HL-60/S4 treated with retinoic acid at 250 ng/mL for 4 days and 3 days (cell line): ENCODE results near the gene TOMM20L.
"Not testable (repeated sequence)": the region's sequence is repeated elsewhere in the genome, so short reads cannot be mapped to it uniquely, and the experiment has no call there.

ENCODE experiments used
- in situ Hi-C: fragments of 300-500 bp; cut with MboI; formaldehyde crosslinking; loops from 2 replicates; pipeline ENCODE4 v1.7.0; 2022; ENCODE audit warnings: low sequenced_read_pairs

Gene TOMM20L

DNA sequence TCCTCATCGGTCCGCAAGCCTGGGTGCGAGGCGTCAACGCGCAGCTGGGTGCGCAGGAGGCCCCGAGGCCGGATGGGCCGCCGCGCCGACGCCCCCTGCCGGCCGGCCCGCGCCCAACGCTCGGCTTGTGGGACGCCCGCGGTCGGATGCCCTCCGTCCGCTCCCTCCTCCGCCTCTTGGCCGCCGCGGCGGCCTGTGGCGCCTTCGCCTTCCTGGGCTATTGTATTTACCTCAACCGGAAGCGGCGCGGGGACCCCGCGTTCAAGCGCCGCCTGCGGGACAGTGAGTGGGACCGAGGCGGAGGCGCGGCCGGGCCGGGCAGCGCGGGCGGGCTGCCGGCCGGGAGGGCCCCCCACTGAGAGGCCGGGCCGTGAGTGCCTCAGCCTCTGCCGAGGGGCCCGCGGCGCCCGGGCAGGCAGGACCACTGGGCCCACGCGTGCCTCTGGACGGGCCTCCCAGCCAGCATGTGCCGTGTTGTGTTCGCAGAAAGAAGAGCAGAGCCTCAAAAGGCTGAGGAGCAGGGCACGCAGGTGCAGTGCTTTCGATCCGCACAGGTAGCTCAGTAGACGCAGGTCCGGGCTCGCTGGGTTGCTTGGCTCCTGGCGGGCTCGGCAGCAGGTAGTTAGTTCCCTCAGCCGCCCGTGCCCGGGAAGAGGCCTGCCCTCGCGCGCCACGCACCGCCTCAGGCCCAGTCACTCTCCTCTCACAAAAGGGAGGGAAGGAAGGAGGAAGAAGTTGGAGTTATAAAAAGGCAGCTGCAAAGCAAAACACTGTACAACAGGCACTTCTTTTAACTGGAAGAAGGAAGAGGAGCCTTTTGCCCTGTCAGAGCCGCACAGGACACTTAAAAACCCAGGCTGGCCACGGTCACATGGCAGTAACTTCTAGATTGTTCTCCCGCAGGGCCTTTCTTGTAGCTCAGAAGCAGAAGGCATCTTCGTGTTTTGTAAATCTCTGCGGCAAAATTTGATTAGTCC, at the start of gene TOMM20L:
TSS of gene TOMM20L (plus strand) at position 119 of the 977 bp plus-strand sequence. CDS start at position 147, 28 bp downstream.
- in situ Hi-C loops: no loop called here

DNA sequence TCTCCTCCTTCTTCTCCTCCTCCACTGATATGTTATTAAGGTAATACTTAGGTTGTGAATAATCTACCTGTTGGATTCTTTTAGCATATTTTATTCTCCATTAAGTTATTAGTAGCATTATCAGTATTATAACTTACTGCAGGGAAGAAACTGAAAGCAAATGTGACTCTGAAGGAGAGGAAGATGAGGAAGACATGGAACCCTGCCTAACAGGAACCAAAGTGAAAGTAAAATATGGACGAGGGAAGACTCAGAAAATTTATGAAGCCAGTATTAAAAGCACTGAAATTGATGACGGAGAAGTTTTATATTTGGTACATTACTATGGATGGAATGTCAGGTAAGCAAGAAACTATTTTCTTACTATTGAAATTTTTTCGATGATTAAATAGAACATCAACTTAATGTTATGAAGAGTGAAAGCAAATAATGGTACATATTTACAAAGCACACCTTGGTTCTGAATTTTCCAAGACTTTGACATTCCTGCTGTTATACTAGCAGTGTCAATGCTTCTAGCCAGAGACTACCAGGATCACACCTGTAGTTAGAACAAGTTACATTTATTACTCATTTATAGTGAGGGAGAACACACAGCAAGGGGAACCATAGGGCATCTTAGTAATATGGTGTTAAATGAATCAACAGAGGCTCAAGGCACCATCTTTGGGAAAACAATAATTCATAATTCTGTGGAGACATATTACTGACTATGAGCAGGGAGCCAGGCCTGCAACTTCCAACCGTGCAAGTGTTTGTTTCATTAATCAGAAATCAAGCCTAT, 42.0 kb upstream of the TOMM20L start:
- in situ Hi-C loops: no loop called here

DNA sequence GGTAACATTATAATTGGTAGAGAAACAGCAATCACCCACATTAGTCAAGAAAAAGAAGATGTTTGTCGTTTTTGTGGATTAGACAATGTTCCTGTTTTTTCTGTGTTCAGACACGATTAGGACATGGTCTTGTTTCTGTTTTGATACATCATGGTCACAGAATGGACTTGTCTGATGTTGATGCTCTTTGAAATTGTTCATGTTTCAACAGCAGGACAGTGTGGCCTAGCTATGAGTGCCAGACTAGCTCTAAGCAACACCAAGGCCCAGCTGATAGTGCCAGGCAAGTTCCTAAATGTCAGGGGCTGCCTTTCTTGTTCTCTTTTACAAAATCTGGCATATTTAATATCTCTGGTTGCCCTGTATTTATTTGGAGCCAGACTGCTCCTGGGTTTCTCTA, 40.9 kb upstream of the TOMM20L start:
- in situ Hi-C loops: no loop called here

DNA sequence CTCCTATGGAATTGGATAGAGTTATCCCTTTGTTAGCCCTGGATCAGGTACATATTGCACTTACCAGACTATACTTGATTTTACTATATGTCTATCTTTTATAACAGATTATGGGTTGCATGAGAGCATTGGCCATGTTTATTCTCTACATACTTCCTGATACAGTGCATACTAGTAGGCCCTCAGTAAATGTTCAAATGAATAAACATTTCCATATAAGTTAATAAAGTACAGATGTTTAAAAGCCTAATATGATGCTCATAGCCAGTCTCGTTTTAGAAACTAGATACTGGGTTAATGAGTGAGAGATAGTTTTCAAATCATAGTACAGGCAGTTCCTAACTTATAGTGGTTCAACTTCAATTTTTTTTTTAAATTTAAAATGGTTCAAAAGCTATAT, 39.5 kb upstream of the TOMM20L start:
- in situ Hi-C loops: no loop called here

DNA sequence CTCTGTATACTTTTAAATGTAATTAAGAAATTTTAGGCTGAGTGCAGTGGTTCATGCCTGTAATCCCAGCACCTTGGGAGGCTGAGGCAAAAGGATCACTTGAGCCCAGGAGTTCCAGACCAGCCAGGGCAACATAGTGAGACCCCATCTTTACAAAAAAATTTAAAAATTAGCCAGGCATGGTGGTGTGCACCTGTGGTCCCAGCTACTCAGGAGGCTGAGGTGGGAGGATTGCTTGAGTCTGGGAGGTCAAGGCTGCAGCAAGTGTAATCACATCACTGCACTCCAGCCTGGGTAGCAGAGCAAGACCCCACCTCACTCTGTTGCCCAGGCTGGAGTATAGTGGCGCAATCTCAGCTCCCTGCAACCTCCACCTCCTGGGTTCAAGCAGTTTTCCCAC, 33.5 kb upstream of the TOMM20L start:
- in situ Hi-C loops: not testable (repeated sequence)

DNA sequence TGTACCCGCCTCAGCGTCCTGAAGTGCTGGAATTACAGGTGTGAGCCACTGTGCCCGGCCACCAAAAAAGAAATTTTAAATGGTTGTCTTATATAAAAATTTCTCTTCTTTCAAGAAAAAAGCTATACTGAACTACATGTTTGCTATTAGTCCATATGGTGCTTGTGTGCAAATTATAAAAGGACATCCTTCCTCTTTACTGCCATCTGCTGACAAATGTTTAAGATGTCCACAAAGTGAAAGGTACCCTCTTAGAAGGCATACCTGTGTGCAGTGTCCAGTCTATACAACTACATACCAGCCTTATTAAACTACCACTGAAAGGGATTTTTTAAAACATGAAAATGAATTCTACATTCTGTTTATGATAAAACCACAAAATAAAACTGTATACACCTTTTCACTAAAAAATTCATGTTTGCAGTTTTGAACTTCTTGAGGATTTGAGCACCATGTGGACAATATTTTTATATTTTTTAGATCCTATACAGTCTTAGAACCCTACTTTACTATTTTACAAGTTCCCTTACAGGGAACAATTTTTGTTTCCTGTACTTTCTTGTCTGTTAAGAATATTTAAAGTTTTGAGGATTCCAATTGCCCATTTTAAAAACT, 32.8 kb upstream of the TOMM20L start:
- in situ Hi-C loops: no loop called here

DNA sequence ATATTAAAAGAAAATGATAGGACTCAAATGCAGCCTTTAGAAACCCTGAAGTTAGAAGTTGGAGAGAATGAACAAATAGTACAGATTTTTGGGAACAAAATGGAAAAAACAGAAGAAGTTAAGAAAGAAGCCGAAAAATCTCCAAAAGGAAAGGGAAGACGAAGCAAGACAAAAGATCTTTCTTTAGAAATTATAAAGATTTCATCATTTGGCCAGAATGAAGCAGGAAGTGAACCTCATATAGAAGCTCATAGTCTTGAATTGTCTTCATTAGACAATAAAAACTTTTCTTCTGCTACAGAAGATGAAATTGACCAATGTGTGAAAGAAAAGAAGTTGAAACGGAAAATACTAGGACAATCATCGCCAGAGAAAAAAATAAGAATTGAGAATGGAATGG, 31.4 kb upstream of the TOMM20L start:
- in situ Hi-C loops: no loop called here

DNA sequence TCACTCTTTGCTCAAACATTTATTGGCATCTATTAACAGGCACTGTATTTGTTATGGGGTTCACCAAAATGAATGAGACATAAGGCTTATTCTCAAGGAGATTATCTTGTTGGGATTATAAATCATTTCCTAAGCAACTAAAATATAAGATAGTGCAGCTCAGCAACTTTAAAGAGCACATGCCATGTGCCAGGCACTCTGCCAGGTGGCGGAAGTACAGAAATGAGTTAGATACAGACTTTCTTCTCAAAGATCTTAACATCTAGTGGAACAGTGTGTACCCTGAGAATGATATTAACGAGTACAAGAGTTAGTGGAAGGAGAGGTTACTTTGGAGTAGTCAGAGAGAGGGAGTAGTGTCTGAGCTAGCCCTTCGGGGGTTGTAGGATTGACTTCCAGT, 28.4 kb upstream of the TOMM20L start:
- in situ Hi-C loops: no loop called here

DNA sequence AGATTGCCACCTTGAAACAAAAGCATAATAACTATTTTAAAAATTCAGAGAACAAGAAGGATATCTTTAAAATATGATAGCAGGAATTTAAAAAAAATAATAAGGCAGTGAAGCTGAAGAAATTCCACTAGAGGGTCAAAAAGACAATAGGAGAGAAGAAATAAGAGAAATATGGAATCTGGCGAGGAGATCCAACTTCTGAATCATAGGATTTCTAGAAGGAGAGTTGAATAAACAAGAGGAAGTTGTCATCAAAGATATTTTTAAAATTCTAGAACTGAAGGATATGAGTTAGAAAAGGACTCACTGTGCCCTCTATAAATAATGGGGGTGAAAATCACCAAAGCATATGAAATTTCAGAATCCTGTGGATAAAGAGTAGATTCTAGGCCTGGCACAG, 26.8 kb upstream of the TOMM20L start:
- in situ Hi-C loops: no loop called here

DNA sequence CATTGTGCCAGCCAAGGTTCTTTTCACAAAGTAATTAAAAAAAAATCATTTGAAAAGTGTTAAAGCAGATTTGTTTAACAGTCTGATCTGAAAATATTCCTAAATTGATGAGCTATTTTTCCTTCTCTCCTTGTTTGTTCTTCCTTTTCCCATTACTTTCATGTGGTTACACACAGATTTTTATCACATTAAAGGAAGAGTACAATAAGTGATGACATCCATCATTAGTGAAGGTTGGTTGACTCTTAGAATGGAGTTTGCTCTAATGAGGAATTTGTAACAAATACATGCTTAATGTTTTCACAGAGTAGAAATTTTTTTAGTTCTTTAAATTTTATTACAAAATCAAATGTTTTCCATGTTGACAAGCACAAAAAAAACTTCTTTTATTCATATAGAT, 18.9 kb upstream of the TOMM20L start:
- in situ Hi-C loops: no loop called here

DNA sequence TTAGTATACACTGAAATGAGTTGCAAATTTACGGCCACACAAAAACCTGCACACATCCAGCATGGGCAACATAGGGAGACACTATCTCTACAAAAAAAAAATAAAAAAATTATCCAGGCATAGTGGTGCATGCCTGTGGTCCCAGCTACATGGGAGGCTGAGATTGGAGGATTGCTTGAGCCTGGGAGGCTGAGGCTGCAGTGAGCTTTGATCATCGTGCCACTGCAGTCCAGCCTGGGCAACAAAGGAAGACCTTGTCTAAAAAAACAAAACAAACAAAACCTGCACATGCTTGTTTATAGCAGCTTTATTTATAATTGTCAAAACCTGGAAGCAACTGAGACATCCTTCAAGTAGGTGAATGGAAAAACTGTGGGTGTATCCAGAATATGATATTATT, 4.9 kb upstream of the TOMM20L start:
- in situ Hi-C loops: no loop called here

DNA sequence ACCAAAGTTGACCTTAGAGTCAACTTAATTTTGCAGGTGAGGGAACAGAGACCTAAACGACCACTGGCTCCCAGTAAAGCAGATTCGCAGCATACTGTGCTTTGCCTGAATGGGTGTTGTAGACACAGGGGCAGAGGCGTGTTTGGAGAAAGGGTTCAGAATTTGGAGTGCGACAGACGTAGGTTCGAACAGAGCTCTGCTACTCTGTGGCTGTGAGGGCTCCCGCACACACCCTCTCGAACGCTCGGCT, 243 bp upstream of the TOMM20L start:
- in situ Hi-C loops: no loop called here

DNA sequence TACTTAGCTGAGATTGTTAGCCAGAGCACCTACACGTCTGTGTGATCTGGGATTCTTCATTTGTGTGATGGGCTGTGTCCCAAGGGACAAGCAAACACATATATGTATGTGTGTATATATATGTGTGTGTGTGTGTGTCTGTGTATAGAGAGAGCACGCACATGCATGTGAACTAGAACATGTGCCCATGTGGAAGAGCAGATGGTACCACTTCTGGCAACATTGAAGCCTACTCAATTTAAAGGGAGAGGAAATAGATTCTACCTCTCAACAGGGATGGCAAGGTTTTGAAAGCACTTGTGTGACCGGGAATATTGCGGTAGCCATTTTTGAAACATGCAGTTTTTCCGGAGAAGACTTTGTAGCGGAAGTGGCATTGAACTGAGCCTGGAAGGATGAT, 1.4 kb downstream of the TOMM20L start:
- in situ Hi-C loops: no loop called here

DNA sequence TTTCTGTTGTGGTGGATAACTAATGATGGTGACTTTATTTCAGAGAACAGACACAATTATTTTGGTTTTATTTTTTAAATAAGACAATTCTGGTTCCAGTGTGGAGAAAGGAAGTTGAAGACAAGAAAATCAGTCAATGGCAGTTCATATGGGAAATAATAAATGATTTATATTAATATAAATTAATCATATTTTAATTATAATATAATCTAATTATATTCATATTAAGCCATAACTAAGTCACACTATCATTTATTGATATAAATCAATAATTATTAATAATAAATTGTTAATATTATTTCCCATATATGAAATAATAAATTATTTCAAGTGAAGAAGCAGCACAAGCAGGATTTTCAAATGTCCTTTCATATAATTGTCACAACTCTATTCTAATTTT, 2.8 kb downstream of the TOMM20L start:
- in situ Hi-C loops: no loop called here

DNA sequence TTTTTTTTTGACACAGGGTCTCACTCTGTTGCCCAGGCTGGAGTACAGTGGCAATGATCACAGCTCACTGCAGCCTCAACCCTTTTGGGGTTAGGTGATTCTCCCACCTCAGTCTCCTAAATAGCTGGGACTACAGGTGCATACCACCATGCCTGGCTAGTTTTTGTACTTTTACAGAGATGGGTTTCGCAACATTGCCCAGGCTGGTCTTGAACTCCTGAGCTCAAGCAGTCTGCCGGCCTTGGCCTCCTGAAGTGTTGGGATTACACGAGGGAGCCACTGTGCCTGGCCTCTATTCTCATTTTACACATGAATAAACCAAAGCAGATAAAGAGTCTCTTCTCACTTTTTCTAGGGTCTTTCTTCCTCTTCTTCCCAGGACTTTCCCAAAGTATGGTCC, 3.2 kb downstream of the TOMM20L start:
- in situ Hi-C loops: no loop called here

DNA sequence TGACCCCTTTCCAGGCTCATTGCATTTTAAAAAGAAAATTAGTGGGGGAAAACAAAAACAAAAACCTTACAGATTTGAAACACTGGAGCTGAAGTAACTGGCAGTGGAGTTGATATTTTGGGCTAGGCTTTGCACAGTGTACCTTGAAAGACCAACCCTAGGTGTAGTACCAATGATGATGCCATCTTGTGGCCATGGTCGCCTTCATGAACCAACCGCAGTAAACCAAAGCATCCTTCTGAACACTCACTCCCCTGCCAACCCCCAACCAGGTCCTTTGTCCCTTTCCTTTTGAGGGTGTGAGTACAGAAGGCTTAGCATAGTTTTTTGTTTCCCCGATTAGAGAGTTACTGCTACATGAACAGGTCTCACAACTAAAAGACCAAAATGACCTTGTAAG, 5.9 kb downstream of the TOMM20L start:
- in situ Hi-C loops: no loop called here

DNA sequence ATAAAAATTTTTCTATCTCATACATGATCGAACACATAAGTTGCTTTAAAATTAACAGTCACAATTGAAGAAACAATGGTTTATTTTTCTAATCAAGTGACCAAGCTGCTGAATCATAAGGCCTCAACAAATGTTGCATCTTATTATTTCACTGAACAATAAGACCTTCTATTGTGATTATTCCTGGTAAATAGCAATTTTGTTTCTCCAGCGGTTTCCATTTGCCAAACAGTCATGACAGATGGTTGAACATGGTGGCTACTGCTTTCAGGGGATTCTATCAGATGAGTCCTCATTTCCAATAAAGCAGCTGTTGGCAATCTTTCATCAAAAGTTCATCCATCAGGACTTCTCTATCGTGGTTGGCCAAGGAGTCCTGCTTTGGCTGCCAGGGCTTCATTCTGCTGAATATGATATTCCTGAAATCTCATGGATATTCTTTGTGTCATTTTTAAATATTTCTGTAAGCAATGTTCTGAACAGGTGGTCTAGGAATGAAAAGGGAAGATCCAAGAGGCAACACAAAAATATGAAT, 13.0 kb downstream of the TOMM20L start:
- in situ Hi-C loops: no loop called here

DNA sequence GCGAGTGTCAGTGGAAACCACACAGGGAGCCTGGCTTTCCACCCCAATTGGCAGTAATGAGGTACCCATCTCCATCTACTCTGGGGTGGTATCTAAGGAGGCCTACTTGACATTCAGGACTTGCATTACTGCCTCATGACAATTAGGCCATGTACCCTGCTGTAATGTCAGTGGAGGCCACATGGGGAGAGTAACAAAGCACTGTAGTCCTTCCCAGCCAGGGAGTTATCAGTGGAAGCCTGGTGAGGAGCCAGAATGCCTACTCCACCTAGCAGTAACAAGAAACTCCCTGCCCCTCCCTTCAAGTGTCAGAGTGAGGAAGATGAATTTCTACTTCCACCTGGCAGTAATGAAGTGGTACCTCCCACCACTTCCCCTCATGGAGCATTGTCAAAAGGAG, 19.1 kb downstream of the TOMM20L start:
- in situ Hi-C loops: no loop called here

DNA sequence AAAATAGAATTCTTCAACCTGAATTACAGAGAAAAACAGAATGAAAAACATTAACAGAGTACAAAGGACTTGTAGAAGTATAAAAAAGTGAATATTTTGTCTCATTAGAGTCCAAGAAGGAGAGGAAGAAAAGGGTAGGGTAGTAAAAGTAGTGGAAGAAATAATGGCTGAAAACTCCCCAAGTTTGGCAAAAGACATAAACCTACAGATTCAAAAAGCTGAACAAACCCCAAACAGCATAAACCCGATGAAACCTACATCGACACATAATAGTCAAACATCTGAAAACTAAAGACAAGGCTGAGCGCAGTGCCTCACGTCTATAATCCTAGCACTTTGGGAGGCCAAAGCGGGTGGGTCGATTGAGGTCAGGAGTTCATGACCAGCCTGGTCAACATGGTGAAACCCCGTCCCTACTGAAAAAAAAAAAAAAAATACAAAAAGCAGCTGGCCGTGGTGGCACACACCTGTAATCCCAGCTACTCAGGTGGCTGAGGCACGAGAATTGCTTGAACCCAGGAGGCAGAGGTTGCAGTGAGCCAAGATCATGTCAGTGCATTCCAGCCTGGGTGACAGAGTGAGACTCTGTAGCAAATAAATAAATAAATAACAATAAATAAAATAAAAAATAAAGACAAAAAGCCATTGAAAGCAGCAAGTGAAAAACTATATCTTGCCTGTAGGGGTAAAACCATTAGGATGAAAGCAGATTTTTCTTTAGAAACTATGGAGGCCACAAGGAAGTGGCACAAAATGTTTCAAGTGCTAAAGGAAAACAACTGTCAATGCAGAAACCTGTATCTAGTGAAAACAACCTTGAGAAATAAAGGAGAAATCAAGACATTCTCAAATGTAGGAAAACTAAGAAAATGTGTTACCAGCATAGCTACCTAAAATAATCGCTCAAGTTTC, 20.2 kb downstream of the TOMM20L start:
- in situ Hi-C loops: no loop called here

DNA sequence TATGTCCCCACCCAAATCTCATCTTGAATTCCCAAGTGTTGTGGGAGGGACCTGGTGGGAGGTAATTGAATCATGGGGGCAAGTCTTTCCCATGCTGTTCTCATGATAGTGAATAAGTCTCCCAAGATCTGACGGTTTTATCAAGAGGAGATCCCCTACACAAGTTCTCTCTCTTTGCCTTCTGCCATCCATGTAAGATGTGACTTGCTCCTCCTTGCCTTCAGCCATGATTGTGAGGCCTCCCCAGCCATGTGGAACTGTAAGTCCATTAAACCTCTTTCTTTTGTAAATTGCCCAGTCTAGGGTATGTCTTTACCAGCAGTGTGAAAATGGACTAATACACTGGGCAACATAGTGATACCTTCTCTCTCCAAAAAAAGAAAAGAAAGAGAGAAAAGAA, 21.2 kb downstream of the TOMM20L start:
- in situ Hi-C loops: not testable (repeated sequence)
